Stimulated activated naive B cell treated with anti-CD40 and anti-IgM and Interleukin-4, amounts not matched to agents 10 μg/mL and 1 μg/mL and 100 μg/mL, for 72 hours (primary cell): ENCODE measurements around the gene FILIP1.

Experiments used
- ATAC-seq, 2 donors: fragments of 150-1000 bp; cut with Tn5 transposase; replicated peaks; 2 replicates each; pipeline ENCODE4 v1.10.0; 2021; ENCODE audit warnings: moderate library complexity in 1 of 2
- DNase-seq: peaks from one replicate; pipeline ENCODE4 v3.0.0; 2021
- H3K27ac Mint-ChIP-seq: one replicate; pipeline ENCODE4 v1.8.0; 2022; ENCODE audit warnings: mild to moderate bottlenecking, mixed read lengths
- H3K27me3 Mint-ChIP-seq, 2 donors: one replicate each; pipeline ENCODE4 v1.8.0; 2022; ENCODE audit warnings: mixed read lengths in 2 of 2
- H3K36me3 Mint-ChIP-seq, 2 donors: one replicate each; pipeline ENCODE4 v1.8.0; 2022; ENCODE audit warnings: mixed read lengths in 2 of 2, mild to moderate bottlenecking in 1 of 2
- H3K4me1 Mint-ChIP-seq, 2 donors: one replicate each; pipeline ENCODE4 v1.8.0; 2022; ENCODE audit warnings: mixed read lengths in 2 of 2, mild to moderate bottlenecking in 1 of 2
- H3K4me3 Mint-ChIP-seq, 2 donors: one replicate each; pipeline ENCODE4 v1.8.0; 2022; ENCODE audit warnings: mild to moderate bottlenecking in 2 of 2, mixed read lengths in 2 of 2, moderate library complexity in 1 of 2
- H3K9me3 Mint-ChIP-seq, 2 donors: one replicate each; pipeline ENCODE4 v1.8.0; 2022; ENCODE audit warnings: mixed read lengths in 2 of 2, mild to moderate bottlenecking in 1 of 2

Gene FILIP1

GRCh38 chr6:75378101-75378500, 115.5 kb downstream of the FILIP1 start:
- Mint-ChIP-seq H3K9me3 (no peaks in the 10 kb centered on the region), H3K27ac (no peak overlapping the region), H3K36me3 (no peaks in the 10 kb centered on the region), H3K4me1 (no peaks in the 10 kb centered on the region), H3K4me3 (no peak overlapping the region), H3K27me3 (peaks cover 0 to 4% of the 10 kb centered on the region in 2 donors)
- DNase-seq = no peak
- ATAC-seq = no peak

DNA sequence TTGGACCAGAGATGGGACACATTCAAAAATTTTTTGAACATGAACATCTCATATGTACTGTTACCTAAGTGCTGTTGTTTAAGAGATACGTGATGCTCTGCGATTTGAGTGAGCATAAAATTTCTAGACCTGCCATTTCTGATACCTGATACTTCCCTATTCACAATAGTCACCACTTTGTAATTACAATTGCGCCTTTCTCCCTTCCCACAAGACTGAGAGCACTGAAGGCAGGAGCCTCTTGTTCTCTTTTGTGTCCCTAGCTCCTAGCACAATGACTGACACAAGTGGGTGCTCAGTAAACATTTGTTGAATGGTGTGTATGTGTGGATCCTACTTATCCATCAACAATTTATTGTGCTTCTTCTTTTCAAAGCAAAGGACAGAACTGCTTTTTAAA, 116.2 kb downstream of the FILIP1 start:
- ATAC-seq (no peak), DNase-seq (no peak)
- Mint-ChIP-seq H3K9me3 (peaks cover under 1 to 2% of the 10 kb centered on the region in 2 donors), H3K27ac (no peak overlapping the region), H3K36me3 (no peaks in the 10 kb centered on the region), H3K27me3 (peaks cover 0 to 5% of the 10 kb centered on the region in 2 donors), H3K4me1 (no peaks in the 10 kb centered on the region), H3K4me3 (no peak overlapping the region)

DNA sequence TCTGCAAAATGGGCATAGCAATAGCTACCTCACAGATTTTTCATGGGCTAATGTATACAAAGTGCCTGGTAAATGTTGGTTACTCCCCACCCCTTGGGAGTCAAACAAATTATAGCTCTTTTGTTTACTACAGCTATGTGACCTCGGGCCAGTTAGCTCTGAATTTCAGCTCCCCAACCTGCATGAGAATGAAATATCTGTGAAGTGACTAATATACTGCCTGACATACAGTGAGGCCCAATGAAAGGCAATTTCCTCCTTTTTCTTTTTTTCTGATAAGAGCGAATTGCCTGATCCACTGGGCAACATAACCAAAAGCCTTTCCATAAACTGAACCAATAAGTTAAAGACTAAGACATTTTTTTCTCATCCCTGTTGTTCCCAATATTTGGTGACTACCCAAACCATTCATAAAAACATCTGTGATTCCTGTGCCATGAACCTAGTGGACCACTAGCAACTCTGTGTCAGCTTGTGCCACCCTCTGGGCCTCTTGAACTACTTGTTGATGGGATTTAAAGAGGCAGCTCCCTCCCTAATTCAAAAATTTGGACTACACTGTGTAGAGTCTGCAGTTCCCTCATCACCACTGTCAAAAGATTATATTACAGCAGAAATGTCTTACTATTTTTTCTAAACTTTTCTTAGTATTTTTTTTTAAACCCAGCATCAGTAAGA, 117.1 kb downstream of the FILIP1 start:
- H3K27ac Mint-ChIP-seq = no peak overlapping the region
- no peaks in the 10 kb centered on the region for H3K4me1 Mint-ChIP-seq
- DNase-seq (no peak), ATAC-seq (no peak)
- H3K4me3 Mint-ChIP-seq = no peak overlapping the region
- H3K27me3 Mint-ChIP-seq = peaks cover 0 to 8% of the 10 kb centered on the region in 2 donors
- H3K9me3 Mint-ChIP-seq = peaks cover 2 to 4% of the 10 kb centered on the region in 2 donors
- no peaks in the 10 kb centered on the region for H3K36me3 Mint-ChIP-seq

GRCh38 chr6:75374961-75375400, 118.6 kb downstream of the FILIP1 start:
- ATAC-seq (peak in 1 of 2 donors; percentile 25), DNase-seq (no peak)
- Mint-ChIP-seq H3K4me1 (no peaks in the 10 kb centered on the region), H3K4me3 (no peak overlapping the region), H3K27me3 (peaks cover 0 to 8% of the 10 kb centered on the region in 2 donors), H3K36me3 (no peaks in the 10 kb centered on the region), H3K27ac (no peak overlapping the region), H3K9me3 (peaks cover 2 to 4% of the 10 kb centered on the region in 2 donors)

DNA sequence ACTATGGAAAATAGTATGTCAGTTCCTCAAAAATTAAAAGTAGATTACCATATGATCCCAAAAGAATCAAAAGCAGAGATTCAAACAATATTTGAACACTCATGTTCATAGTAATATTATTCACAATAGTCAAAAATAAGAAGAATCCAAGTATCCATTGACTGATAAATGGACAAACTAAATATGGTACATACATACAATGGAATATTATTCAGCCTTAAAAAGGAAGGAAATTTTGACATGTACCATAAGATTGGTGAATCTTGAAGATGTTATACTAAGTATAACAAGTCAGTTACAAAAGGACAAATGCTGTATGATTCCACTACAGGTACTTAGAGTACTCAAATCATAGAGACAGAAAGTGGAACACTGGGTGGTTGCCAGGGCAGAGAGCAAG, 120.7 kb downstream of the FILIP1 start:
- DNase-seq = no peak
- Mint-ChIP-seq H3K36me3 (no peaks in the 10 kb centered on the region), H3K27me3 (peaks cover 0 to 14% of the 10 kb centered on the region in 2 donors), H3K4me1 (no peaks in the 10 kb centered on the region), H3K27ac (no peak overlapping the region), H3K9me3 (peaks cover 2 to 4% of the 10 kb centered on the region in 2 donors), H3K4me3 (no peak overlapping the region)
- no peak for ATAC-seq

- DNase-seq (no peak), ATAC-seq (no peak)
- H3K4me3 Mint-ChIP-seq = no peak overlapping the region
- H3K36me3 Mint-ChIP-seq = no peaks in the 10 kb centered on the region
- H3K9me3 Mint-ChIP-seq = peaks cover 2 to 4% of the 10 kb centered on the region in 2 donors
- H3K27me3 Mint-ChIP-seq = peaks cover 0 to 10% of the 10 kb centered on the region in 2 donors
- no peak overlapping the region for H3K27ac Mint-ChIP-seq
- no peaks in the 10 kb centered on the region for H3K4me1 Mint-ChIP-seq
Observed at GRCh38 chr6:75370011-75370410, 123.6 kb downstream of the FILIP1 start.

GRCh38 chr6:75368864-75369402, 124.7 kb downstream of the FILIP1 start:
- Mint-ChIP-seq H3K27me3 (peaks cover 0 to 10% of the 10 kb centered on the region in 2 donors), H3K4me1 (no peaks in the 10 kb centered on the region), H3K4me3 (no peak overlapping the region), H3K27ac (no peak overlapping the region), H3K36me3 (no peaks in the 10 kb centered on the region), H3K9me3 (peaks cover 2 to 4% of the 10 kb centered on the region in 2 donors)
- DNase-seq (no peak), ATAC-seq (no peak)

GRCh38 chr6:75368151-75368779, 125.3 kb downstream of the FILIP1 start:
- no peak for DNase-seq
- ATAC-seq = no peak
- Mint-ChIP-seq H3K9me3 (peaks cover 2 to 4% of the 10 kb centered on the region in 2 donors), H3K27me3 (peaks cover 0 to 10% of the 10 kb centered on the region in 2 donors), H3K4me3 (no peak overlapping the region), H3K27ac (no peak overlapping the region), H3K36me3 (no peaks in the 10 kb centered on the region), H3K4me1 (no peaks in the 10 kb centered on the region)

DNA sequence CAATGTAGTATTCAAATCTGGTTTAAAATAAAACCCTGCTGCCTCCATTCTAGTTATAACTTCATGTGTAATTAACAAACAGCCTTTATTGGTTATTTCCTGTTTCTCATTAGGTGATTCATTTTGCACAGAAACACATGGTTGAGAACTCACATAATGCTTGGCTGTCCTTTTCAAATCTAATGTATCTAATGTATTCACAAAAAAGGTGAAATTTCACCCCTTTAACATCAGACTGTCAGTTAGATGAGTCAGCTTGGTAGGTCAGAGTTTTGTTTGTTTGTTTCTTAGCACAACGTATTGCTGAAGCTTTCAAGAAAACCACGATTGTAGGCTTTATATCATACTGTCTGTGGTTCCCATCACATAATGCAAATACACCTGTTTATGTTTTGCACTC, 130.3 kb downstream of the FILIP1 start:
- H3K36me3 Mint-ChIP-seq = no peaks in the 10 kb centered on the region
- no peak for DNase-seq
- no peak overlapping the region for H3K27ac Mint-ChIP-seq
- no peak for ATAC-seq
- no peaks in the 10 kb centered on the region for H3K4me1 Mint-ChIP-seq
- H3K4me3 Mint-ChIP-seq = no peak overlapping the region
- H3K27me3 Mint-ChIP-seq = peaks cover 8 to 11% of the 10 kb centered on the region in 2 donors
- no peaks in the 10 kb centered on the region for H3K9me3 Mint-ChIP-seq

GRCh38 chr6:75353644-75354043, 140.0 kb downstream of the FILIP1 start:
- Mint-ChIP-seq H3K27me3 (peaks cover 21 to 26% of the 10 kb centered on the region in 2 donors), H3K27ac (no peak overlapping the region), H3K36me3 (no peaks in the 10 kb centered on the region), H3K9me3 (no peaks in the 10 kb centered on the region), H3K4me1 (peaks cover 0 to 3% of the 10 kb centered on the region in 2 donors), H3K4me3 (no peak overlapping the region)
- ATAC-seq (no peak), DNase-seq (no peak)

- Mint-ChIP-seq H3K27ac (no peak overlapping the region), H3K27me3 (peaks cover 19 to 29% of the 10 kb centered on the region in 2 donors), H3K4me3 (no peak overlapping the region), H3K36me3 (no peaks in the 10 kb centered on the region), H3K4me1 (peaks cover 0 to 3% of the 10 kb centered on the region in 2 donors), H3K9me3 (no peaks in the 10 kb centered on the region)
- ATAC-seq = no peak
- no peak for DNase-seq
Observed at GRCh38 chr6:75351570-75351969, 142.0 kb downstream of the FILIP1 start.

GRCh38 chr6:75350808-75351207, 142.8 kb downstream of the FILIP1 start:
- no peak for DNase-seq
- ATAC-seq = no peak

DNA sequence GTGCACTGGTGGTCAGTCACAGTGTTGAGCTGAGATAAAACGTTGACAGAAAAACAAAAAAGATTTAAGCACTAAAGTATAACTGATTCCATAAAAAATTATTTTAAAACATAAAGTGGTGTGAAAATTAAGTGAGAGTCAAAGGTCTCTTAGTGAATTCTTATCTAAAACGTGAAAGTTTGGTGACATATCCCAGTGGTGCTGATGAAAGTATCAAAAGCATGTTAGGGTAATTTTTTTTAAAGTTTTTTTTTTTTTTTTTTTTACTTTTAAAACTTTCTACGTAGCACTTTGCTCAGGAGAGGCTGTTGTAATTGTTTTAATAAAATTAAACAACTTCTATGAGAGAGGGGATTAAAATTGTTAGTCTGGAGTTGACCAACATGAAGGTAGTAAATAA, 143.4 kb downstream of the FILIP1 start:
- Mint-ChIP-seq H3K36me3 (no peaks in the 10 kb centered on the region), H3K4me1 (peaks cover 0 to 3% of the 10 kb centered on the region in 2 donors), H3K27me3 (peaks cover 21 to 31% of the 10 kb centered on the region in 2 donors), H3K9me3 (peaks cover 0 to 4% of the 10 kb centered on the region in 2 donors), H3K4me3 (no peak overlapping the region), H3K27ac (no peak overlapping the region)
- no peak for ATAC-seq
- DNase-seq = no peak

More at GRCh38 chr6:75350808-75351207, 142.8 kb downstream of the FILIP1 start:
- Mint-ChIP-seq H3K9me3 (peaks cover 0 to under 1% of the 10 kb centered on the region in 2 donors), H3K4me3 (no peak overlapping the region), H3K4me1 (peaks cover 0 to 3% of the 10 kb centered on the region in 2 donors), H3K36me3 (no peaks in the 10 kb centered on the region), H3K27me3 (peaks cover 19 to 29% of the 10 kb centered on the region in 2 donors), H3K27ac (no peak overlapping the region)

DNA sequence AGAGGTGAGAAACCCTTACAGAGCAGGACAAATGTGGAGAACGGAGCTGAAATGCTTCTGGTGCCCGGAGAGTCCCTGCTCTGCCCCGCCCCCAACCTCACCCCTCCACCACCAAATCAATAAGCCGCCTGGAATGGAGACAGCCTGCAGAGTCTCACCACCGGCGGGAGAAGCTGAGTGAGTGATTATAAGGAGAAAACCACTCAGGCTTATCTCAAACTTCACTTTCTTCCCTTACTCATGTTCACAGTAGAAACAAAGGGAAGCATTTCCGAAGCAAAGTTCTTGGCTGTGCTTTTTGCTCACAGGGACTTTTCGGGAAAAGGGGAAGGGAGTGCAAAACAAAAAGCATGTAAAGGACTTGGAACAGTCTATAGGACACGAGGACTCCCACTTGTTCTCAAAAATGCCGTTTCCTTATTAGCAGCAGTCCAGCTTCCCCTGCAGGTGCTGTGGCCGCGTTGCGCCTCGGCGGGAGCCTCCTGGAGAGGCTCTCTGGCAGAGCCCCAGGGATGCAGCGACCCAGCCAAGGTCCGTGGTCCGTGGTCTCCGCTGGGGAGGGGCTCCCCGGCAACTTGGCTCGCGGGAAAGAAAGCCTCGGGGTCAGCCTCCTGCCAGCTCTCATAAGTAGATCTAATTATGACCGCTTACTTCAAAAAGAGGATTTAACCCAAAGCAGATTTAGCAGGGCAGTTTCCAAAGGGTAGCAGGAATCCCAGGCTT, 144.2 kb downstream of the FILIP1 start:
- peak overlapping the region in 1 of 2 donors; percentile 44 for H3K4me3 Mint-ChIP-seq
- no peak for DNase-seq
- peaks cover 0 to 3% of the 10 kb centered on the region in 2 donors for H3K4me1 Mint-ChIP-seq
- no peak for ATAC-seq
- no peak overlapping the region for H3K27ac Mint-ChIP-seq
- H3K9me3 Mint-ChIP-seq = peaks cover 0 to 4% of the 10 kb centered on the region in 2 donors
- H3K36me3 Mint-ChIP-seq = no peaks in the 10 kb centered on the region
- peaks cover 21 to 31% of the 10 kb centered on the region in 2 donors for H3K27me3 Mint-ChIP-seq
